PC-3 (cell line): ENCODE measurements around the gene AXIN2. TPM values are rescaled to one million over a fixed set of nuclear protein-coding genes. Genes with fewer than 3 reads are reported as not detected.

ENCODE experiments used
- ATAC-seq: fragments of 200-7000 bp; cut with Tn5 transposase; 2 replicates; pipeline ENCODE4 v1.9.1; 2020; ENCODE audit warnings: mild to moderate bottlenecking, moderate library complexity
- BruUV-seq: library from RNA; stranded (reverse); fragments of 400-500 nt; replicated peaks from 2 replicates; lab custom pipeline; 2021; lab: Mats Ljungman, UMichigan
- CTCF ChIA-PET: fragments of 300-600 bp; sonication (Branson Sonifier 250); formaldehyde crosslinking; loops from one replicate; lab custom pipeline; 2022; ENCODE audit warnings: antibody characterized with exemption; lab: Charles Lee
- POLR2A ChIA-PET: fragments of 300-600 bp; sonication (Branson Sonifier 250); formaldehyde crosslinking; loops from one replicate; lab custom pipeline; 2022; ENCODE audit warnings: antibody characterized with exemption; ENCODE audit not compliant: unreplicated experiment; lab: Charles Lee
- DNase-seq: peaks from one replicate; pipeline ENCODE4 v3.0.0-alpha.2; 2015
- H2AFZ ChIP-seq: fragments of 300-600 bp; sonication (generic); 2 replicates; pipeline ENCODE4 v1.6.0; 2016; ENCODE audit warnings: antibody characterized with exemption, low read length
- H3F3A ChIP-seq: fragments of 300-600 bp; sonication (generic); one replicate; pipeline ENCODE4 v1.6.0; 2017; ENCODE audit warnings: antibody characterized with exemption, low read length, control low read depth, mild to moderate bottlenecking; ENCODE audit not compliant: unreplicated experiment
- H3K27ac ChIP-seq: fragments of 300-600 bp; sonication (generic); 2 replicates; pipeline ENCODE4 v1.5.1; 2016; ENCODE audit warnings: mild to moderate bottlenecking, low read length
- H3K27me3 ChIP-seq: fragments of 300-600 bp; sonication (generic); 2 replicates; pipeline ENCODE4 v1.6.1; 2016; ENCODE audit warnings: low read length, mixed read lengths
- H3K36me3 ChIP-seq: fragments of 300-600 bp; sonication (generic); 2 replicates; pipeline ENCODE4 v1.6.1; 2016; ENCODE audit warnings: low read depth, mixed run types, low read length, mixed read lengths
- H3K4me1 ChIP-seq: fragments of 300-600 bp; sonication (generic); 2 replicates; pipeline ENCODE4 v1.5.1; 2016; ENCODE audit warnings: low read length; ENCODE audit not compliant: insufficient read depth
- H3K4me2 ChIP-seq: fragments of 300-600 bp; sonication (generic); 2 replicates; pipeline ENCODE4 v1.6.0; 2016; ENCODE audit warnings: low read length
- H3K4me3 ChIP-seq: fragments of 300-600 bp; sonication (generic); 2 replicates; pipeline ENCODE4 v1.5.1; 2016; ENCODE audit warnings: mild to moderate bottlenecking, low read length, mixed read lengths
- H3K79me2 ChIP-seq: fragments of 300-600 bp; sonication (generic); 2 replicates; pipeline ENCODE4 v1.6.1; 2017; ENCODE audit warnings: low read length, mixed read lengths
- H3K9ac ChIP-seq: fragments of 300-600 bp; sonication (generic); 2 replicates; pipeline ENCODE4 v1.6.0; 2016; ENCODE audit warnings: mild to moderate bottlenecking, low read length
- H3K9me2 ChIP-seq: fragments of 300-600 bp; sonication (generic); replicated peaks from 2 replicates; pipeline ENCODE4 v1.6.1; 2016; ENCODE audit warnings: mixed run types, low read length, mixed read lengths
- H3K9me3 ChIP-seq: fragments of 300-600 bp; sonication (generic); 2 replicates; pipeline ENCODE4 v1.6.1; 2016; ENCODE audit warnings: low read length, mixed read lengths
- H4K20me1 ChIP-seq: fragments of 300-600 bp; sonication (generic); 2 replicates; pipeline ENCODE4 v1.6.1; 2016; ENCODE audit warnings: low read length, mixed read lengths
- CTCF ChIP-seq: fragments of 300-600 bp; sonication (generic); conservative IDR thresholded peaks from 2 replicates; pipeline ENCODE4 v1.5.1; 2017; ENCODE audit warnings: antibody characterized with exemption, low read depth, mild to moderate bottlenecking, low read length
- EZH2 ChIP-seq: fragments of 300-600 bp; sonication (generic); IDR thresholded peaks from one replicate; pipeline ENCODE4 v1.6.1; 2017; ENCODE audit warnings: antibody characterized with exemption, mild to moderate bottlenecking, low read length; ENCODE audit not compliant: unreplicated experiment
- EZH2phosphoT487 ChIP-seq: fragments of 300-600 bp; sonication (generic); IDR thresholded peaks from 2 replicates; pipeline ENCODE4 v1.6.1; 2018; ENCODE audit warnings: mild to moderate bottlenecking, antibody characterized with exemption, low read length, borderline replicate concordance
- intact Hi-C: fragments of 100-400 bp; cut with micrococcal nuclease; formaldehyde crosslinking; loops from 2 replicates; pipeline ENCODE4 v1.9.0; 2023
- total RNA-seq: library from RNA; depleted of rRNA; stranded (reverse); fragments of >200 nt; gene quantifications from 2 replicates; pipeline ENCODE4 v1.2.3, GENCODE V29; 2014

The AXIN2 gene
- total RNA-seq, 1 experiment from 2014 or later = 2.0 TPM

- CTCF ChIA-PET = no interaction called here
- H3K4me2 ChIP-seq = no peak overlapping the region
- H2AFZ ChIP-seq = no peak overlapping the region
- peaks cover 4% of the 10 kb centered on the region for H3K4me1 ChIP-seq
- DNase-seq (no peak), ATAC-seq (no peak)
- no peak overlapping the region for H3K27ac ChIP-seq
- H3K9ac ChIP-seq = no peak overlapping the region
- no peaks in the 10 kb centered on the region for H3K36me3 ChIP-seq
- H4K20me1 ChIP-seq = no peaks in the 10 kb centered on the region
- no peak overlapping the region for H3K4me3 ChIP-seq
- no peaks in the 10 kb centered on the region for H3F3A ChIP-seq
- BruUV-seq = no TSS peak
- no peaks in the 10 kb centered on the region for H3K79me2 ChIP-seq
- H3K9me2 ChIP-seq = no peaks in the 10 kb centered on the region
- H3K27me3 ChIP-seq = no peaks in the 10 kb centered on the region
- H3K9me3 ChIP-seq = no peaks in the 10 kb centered on the region
- intact Hi-C loops = no loop called here
- no peak for TF ChIP-seq CTCF
- TF ChIP-seq EZH2 = no peak
- TF ChIP-seq EZH2phosphoT487 = no peak
- POLR2A ChIA-PET = no interaction called here
Observed at GRCh38 chr17:65537343-65537844, 24.1 kb downstream of the AXIN2 start.

GRCh38 chr17:65536573-65537342 lies 24.7 kb downstream of the AXIN2 start:
- no peaks in the 10 kb centered on the region for H3K9me3 ChIP-seq
- no peak overlapping the region for H3K9ac ChIP-seq
- no peaks in the 10 kb centered on the region for H3K9me2 ChIP-seq
- ChIA-PET POLR2A (no interaction called here), CTCF (no interaction called here)
- no peaks in the 10 kb centered on the region for H3K4me1 ChIP-seq
- no peak for DNase-seq
- no peaks in the 10 kb centered on the region for H3K79me2 ChIP-seq
- H4K20me1 ChIP-seq = no peaks in the 10 kb centered on the region
- no peak overlapping the region for H3K4me3 ChIP-seq
- H2AFZ ChIP-seq = no peak overlapping the region
- H3F3A ChIP-seq = no peaks in the 10 kb centered on the region
- H3K36me3 ChIP-seq = no peaks in the 10 kb centered on the region
- intact Hi-C loops = no loop called here
- H3K27me3 ChIP-seq = no peaks in the 10 kb centered on the region
- ATAC-seq = no peak
- no TSS peak for BruUV-seq
- H3K27ac ChIP-seq = no peak overlapping the region
- H3K4me2 ChIP-seq = no peak overlapping the region
- TF ChIP-seq EZH2 (no peak), EZH2phosphoT487 (no peak), CTCF (no peak)

GRCh38 chr17:65535777-65536572 lies 25.5 kb downstream of the AXIN2 start:
- no peak overlapping the region for H2AFZ ChIP-seq
- no peaks in the 10 kb centered on the region for H3K9me3 ChIP-seq
- H3K79me2 ChIP-seq = no peaks in the 10 kb centered on the region
- no peaks in the 10 kb centered on the region for H3K36me3 ChIP-seq
- intact Hi-C loops = no loop called here
- no TSS peak for BruUV-seq
- no peak overlapping the region for H3K9ac ChIP-seq
- ChIA-PET POLR2A (no interaction called here), CTCF (no interaction called here)
- H4K20me1 ChIP-seq = no peaks in the 10 kb centered on the region
- DNase-seq (no peak), ATAC-seq (no peak)
- H3K27ac ChIP-seq = no peak overlapping the region
- H3K4me2 ChIP-seq = no peak overlapping the region
- 0 out of 2 replicates have a peak, but pooled peaks cover 4% of the 10 kb centered on the region for H3K4me1 ChIP-seq
- H3K9me2 ChIP-seq = no peaks in the 10 kb centered on the region
- no peak overlapping the region for H3K4me3 ChIP-seq
- no peaks in the 10 kb centered on the region for H3F3A ChIP-seq
- H3K27me3 ChIP-seq = no peaks in the 10 kb centered on the region
- TF ChIP-seq EZH2phosphoT487 (no peak), CTCF (no peak), EZH2 (no peak)
